Naive thymus-derived CD4-positive, alpha-beta T cell (primary cell): ENCODE measurements around the gene PTPRG. TPM values are rescaled to one million over a fixed set of nuclear protein-coding genes. Genes with fewer than 3 reads are reported as not detected.

Experiments used
- ATAC-seq: fragments of 150-1000 bp; cut with Tn5 transposase; 2 replicates; pipeline ENCODE4 v1.10.0; 2021; ENCODE audit warnings: mild to moderate bottlenecking, moderate library complexity
- CTCF ChIA-PET: fragments of 350-600 bp; sonication (Branson Sonifier 250); formaldehyde crosslinking; loops from one replicate; lab custom pipeline; 2021; ENCODE audit warnings: antibody characterized with exemption; lab: Charles Lee
- POLR2A ChIA-PET: fragments of 350-600 bp; sonication (Branson Sonifier 250); formaldehyde crosslinking; loops from one replicate; lab custom pipeline; 2021; ENCODE audit warnings: antibody characterized with exemption, inconsistent platforms; lab: Charles Lee
- DNase-seq, 9 donors: peaks; one replicate each; pipeline versions ENCODE4 v3.0.0 to v3.0.0-alpha.2; 2020 to 2022; ENCODE audit warnings: mixed read lengths in 1 of 9
- H3K27ac ChIP-seq: one replicate; pipeline ENCODE4 v1.7.0; 2013; ENCODE audit warnings: mild to moderate bottlenecking, low read depth, low read length, moderate library complexity
- H3K27me3 ChIP-seq, 2 donors: one replicate each; pipeline ENCODE4 v1.7.0; 2013; ENCODE audit warnings: low read length in 2 of 2, mild to moderate bottlenecking in 2 of 2, moderate library complexity in 2 of 2; ENCODE audit not compliant: control insufficient read depth in 2 of 2, insufficient read depth in 2 of 2
- H3K36me3 ChIP-seq, 3 experiments: 1 replicate in 2 of 3; 2 replicates in 1 of 3; pipeline ENCODE4 v1.7.0; 2013; ENCODE audit warnings: low read length in 3 of 3, mild to moderate bottlenecking in 3 of 3, moderate library complexity in 1 of 3; ENCODE audit not compliant: insufficient read depth in 3 of 3, control insufficient read depth in 2 of 3
- H3K4me1 ChIP-seq, 2 donors: one replicate each; pipeline ENCODE4 v1.7.0; 2013; ENCODE audit warnings: low read length in 2 of 2, mild to moderate bottlenecking in 2 of 2, moderate library complexity in 1 of 2; ENCODE audit not compliant: control insufficient read depth in 2 of 2, insufficient read depth in 2 of 2
- H3K4me3 ChIP-seq: 2 replicates; pipeline ENCODE4 v1.7.0; 2013; ENCODE audit warnings: mild to moderate bottlenecking, low read length
- H3K9me3 ChIP-seq, 3 experiments: 1 replicate in 2 of 3; 2 replicates in 1 of 3; pipeline ENCODE4 v1.7.0; 2013; ENCODE audit warnings: low read length in 3 of 3; ENCODE audit not compliant: control insufficient read depth in 2 of 3
- H3K27ac Mint-ChIP-seq, 9 donors: one replicate each; pipeline ENCODE4 v1.8.0; 2020 to 2022; ENCODE audit warnings: mixed read lengths in 9 of 9, mild to moderate bottlenecking in 8 of 9, moderate library complexity in 5 of 9, inconsistent platforms in 2 of 9
- H3K27me3 Mint-ChIP-seq, 5 donors: one replicate each; pipeline ENCODE4 v1.8.0; 2021 to 2022; ENCODE audit warnings: mixed read lengths in 5 of 5, mild to moderate bottlenecking in 1 of 5
- H3K36me3 Mint-ChIP-seq, 5 donors: one replicate each; pipeline ENCODE4 v1.8.0; 2020 to 2022; ENCODE audit warnings: mixed read lengths in 5 of 5, mild to moderate bottlenecking in 3 of 5, inconsistent platforms in 1 of 5
- H3K4me1 Mint-ChIP-seq, 7 donors: one replicate each; pipeline ENCODE4 v1.8.0; 2020 to 2022; ENCODE audit warnings: mixed read lengths in 7 of 7, mild to moderate bottlenecking in 3 of 7, inconsistent platforms in 1 of 7
- H3K4me3 Mint-ChIP-seq, 10 donors: one replicate each; pipeline ENCODE4 v1.8.0; 2020 to 2022; ENCODE audit warnings: mild to moderate bottlenecking in 10 of 10, mixed read lengths in 10 of 10, moderate library complexity in 6 of 10, inconsistent platforms in 2 of 10
- H3K9me3 Mint-ChIP-seq, 11 donors: one replicate each; pipeline ENCODE4 v1.8.0; 2020 to 2022; ENCODE audit warnings: mixed read lengths in 11 of 11, mild to moderate bottlenecking in 4 of 11, inconsistent platforms in 1 of 11, moderate library complexity in 1 of 11
- intact Hi-C, 2 donors: fragments of 100-400 bp; cut with micrococcal nuclease; formaldehyde crosslinking; loops; one replicate each; pipeline ENCODE4 v1.15.1; 2023
- polyA plus RNA-seq, 2 donors: library from polyadenylated mRNA; unstranded; fragments of 300-500 nt; fragmentation: Illumina TruSeq; gene quantifications; one replicate each; pipeline ENCODE4 v1.2.3, GENCODE V29; 2021
- total RNA-seq, 6 experiments: library from RNA in 5 of 6; stranded (reverse) in 5 of 6; gene quantifications; 1 replicate in 5 of 6; 2 replicates in 1 of 6; pipeline ENCODE4 v1.2.3 and lab custom pipeline; 2021 to 2026

Gene PTPRG
- total and polyA plus RNA-seq, 7 experiments from 2014 or later = 0.17 to 1.7 TPM; not detected in 5

DNA sequence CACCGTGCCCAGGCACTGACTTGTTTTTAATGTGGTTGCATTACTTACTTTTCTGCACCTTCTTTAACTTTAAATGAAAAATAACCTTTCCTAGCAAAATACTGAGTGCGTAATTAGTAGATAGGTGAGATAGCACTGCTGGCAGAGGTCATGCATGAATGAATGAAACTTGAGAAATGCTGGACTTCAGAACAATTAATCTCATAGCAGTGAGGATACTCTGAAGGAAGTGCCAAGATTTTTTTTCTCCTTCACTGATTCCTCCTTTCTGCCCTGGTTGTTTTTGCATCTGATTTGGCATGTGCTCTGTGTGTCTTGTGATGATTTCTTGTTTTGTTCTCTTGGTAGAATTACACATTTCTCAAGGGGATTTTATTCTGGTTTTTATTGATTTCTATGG lies 378.9 kb downstream of the PTPRG start:
- no peaks in the 10 kb centered on the region for H3K4me1 ChIP-seq
- ChIA-PET POLR2A (no interaction called here), CTCF (no interaction called here)
- H3K36me3 ChIP-seq = no peaks in the 10 kb centered on the region
- H3K9me3 ChIP-seq = no peaks in the 10 kb centered on the region
- peaks cover 0 to 1% (median 0%) of the 10 kb centered on the region in 5 donors for H3K36me3 Mint-ChIP-seq
- DNase-seq (no peak), ATAC-seq (no peak)
- H3K4me1 Mint-ChIP-seq = no peaks in the 10 kb centered on the region
- no peak overlapping the region for H3K4me3 Mint-ChIP-seq
- no peak overlapping the region for H3K27ac Mint-ChIP-seq
- intact Hi-C loops = no loop called here
- H3K9me3 Mint-ChIP-seq = peaks cover 0 to 5% (median 2%) of the 10 kb centered on the region in 11 donors
- H3K27me3 ChIP-seq = no peaks in the 10 kb centered on the region
- peaks cover 0 to 15% (median 5%) of the 10 kb centered on the region in 5 donors for H3K27me3 Mint-ChIP-seq
- no peak overlapping the region for H3K27ac ChIP-seq
- H3K4me3 ChIP-seq = no peak overlapping the region

DNA sequence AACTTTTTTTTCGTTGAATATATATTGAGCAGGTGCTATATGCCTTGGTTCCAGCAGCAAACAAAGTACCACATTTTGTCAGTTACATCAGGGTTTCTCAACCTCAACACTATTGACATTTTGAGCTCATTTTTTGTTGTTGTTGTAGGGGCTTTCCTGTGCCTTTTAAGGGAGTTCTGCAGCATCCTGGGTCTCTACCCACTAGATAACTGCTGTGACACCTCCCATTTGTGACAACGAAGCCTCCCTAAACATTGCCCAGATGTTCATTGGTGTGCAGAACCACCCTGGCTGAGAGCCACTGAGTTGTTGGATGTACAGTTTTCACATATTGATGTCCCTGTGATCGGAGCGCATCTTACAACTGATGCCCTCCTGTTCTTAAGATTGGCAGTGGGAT lies 382.6 kb downstream of the PTPRG start:
- Mint-ChIP-seq H3K27me3 (peaks cover 0 to 14% (median 7%) of the 10 kb centered on the region in 5 donors), H3K4me3 (no peak overlapping the region), H3K36me3 (no peaks in the 10 kb centered on the region), H3K9me3 (peaks cover 0 to 5% (median 3%) of the 10 kb centered on the region in 11 donors), H3K4me1 (peaks cover 0 to 2% (median 0%) of the 10 kb centered on the region in 7 donors), H3K27ac (no peak overlapping the region)
- ChIA-PET POLR2A (no interaction called here), CTCF (no interaction called here)
- no peak for ATAC-seq
- intact Hi-C loops = no loop called here
- Histone ChIP-seq H3K27ac (no peak overlapping the region), H3K27me3 (no peaks in the 10 kb centered on the region), H3K4me3 (no peak overlapping the region), H3K36me3 (no peaks in the 10 kb centered on the region), H3K4me1 (no peaks in the 10 kb centered on the region), H3K9me3 (no peaks in the 10 kb centered on the region)
- no peak for DNase-seq

DNA sequence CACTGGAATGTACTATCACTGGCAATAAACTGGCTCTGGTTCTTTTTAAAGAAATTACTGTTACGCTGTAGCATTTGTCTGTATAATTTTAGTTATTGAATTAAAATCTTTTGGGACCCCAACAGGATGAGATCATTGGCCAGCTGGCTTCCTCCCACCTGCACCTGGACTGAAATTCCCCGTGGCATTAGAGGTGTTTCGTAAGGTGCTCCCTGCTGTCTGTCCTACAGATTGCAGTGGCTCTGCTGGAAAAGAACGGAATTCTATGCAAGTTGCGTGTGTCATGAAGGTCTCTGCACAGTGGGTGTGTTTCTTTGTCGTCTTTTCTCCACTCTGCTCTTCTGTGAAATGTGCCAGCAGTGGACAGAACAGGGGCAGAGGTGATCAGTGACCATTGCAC lies 383.4 kb downstream of the PTPRG start:
- Histone ChIP-seq H3K4me3 (no peak overlapping the region), H3K27me3 (no peaks in the 10 kb centered on the region), H3K9me3 (no peaks in the 10 kb centered on the region), H3K36me3 (no peaks in the 10 kb centered on the region), H3K4me1 (no peaks in the 10 kb centered on the region), H3K27ac (no peak overlapping the region)
- ChIA-PET POLR2A (no interaction called here), CTCF (no interaction called here)
- intact Hi-C loops = no loop called here
- Mint-ChIP-seq H3K27me3 (peaks cover 0 to 14% (median 7%) of the 10 kb centered on the region in 5 donors), H3K9me3 (peaks cover 0 to 5% (median 3%) of the 10 kb centered on the region in 11 donors), H3K27ac (no peak overlapping the region), H3K4me1 (peaks cover 0 to 2% (median 0%) of the 10 kb centered on the region in 7 donors), H3K4me3 (no peak overlapping the region), H3K36me3 (no peaks in the 10 kb centered on the region)
- DNase-seq (no peak), ATAC-seq (no peak)

DNA sequence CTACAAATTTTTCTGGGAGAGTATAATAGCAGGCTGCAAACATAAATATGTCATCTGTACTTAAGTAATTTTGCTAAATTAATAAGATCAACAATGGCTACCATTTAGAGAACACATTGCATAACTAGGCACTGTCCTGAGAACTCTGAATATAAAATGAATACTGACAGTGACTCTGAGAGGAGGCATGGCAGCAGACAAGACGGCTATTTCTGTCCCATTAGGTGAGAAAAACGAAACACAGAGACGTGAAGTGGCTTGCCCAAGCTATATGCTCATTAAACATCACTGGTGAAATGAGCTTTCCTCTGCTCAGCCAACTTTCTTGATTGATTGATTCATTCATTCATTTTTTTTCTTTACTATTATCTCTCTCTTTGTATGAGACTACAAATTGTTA lies 384.3 kb downstream of the PTPRG start:
- intact Hi-C loops = no loop called here
- H3K4me1 Mint-ChIP-seq = peaks cover 0 to 2% (median 0%) of the 10 kb centered on the region in 7 donors
- Histone ChIP-seq H3K9me3 (no peaks in the 10 kb centered on the region), H3K36me3 (no peaks in the 10 kb centered on the region), H3K27me3 (no peaks in the 10 kb centered on the region), H3K4me3 (no peak overlapping the region), H3K4me1 (no peaks in the 10 kb centered on the region), H3K27ac (no peak overlapping the region)
- no peak for DNase-seq
- no peak for ATAC-seq
- H3K9me3 Mint-ChIP-seq = peaks cover 0 to 5% (median 3%) of the 10 kb centered on the region in 11 donors
- H3K27me3 Mint-ChIP-seq = peaks cover 0 to 13% (median 7%) of the 10 kb centered on the region in 5 donors
- no peak overlapping the region for H3K27ac Mint-ChIP-seq
- no peaks in the 10 kb centered on the region for H3K36me3 Mint-ChIP-seq
- no peak overlapping the region for H3K4me3 Mint-ChIP-seq
- ChIA-PET POLR2A (no interaction called here), CTCF (no interaction called here)

DNA sequence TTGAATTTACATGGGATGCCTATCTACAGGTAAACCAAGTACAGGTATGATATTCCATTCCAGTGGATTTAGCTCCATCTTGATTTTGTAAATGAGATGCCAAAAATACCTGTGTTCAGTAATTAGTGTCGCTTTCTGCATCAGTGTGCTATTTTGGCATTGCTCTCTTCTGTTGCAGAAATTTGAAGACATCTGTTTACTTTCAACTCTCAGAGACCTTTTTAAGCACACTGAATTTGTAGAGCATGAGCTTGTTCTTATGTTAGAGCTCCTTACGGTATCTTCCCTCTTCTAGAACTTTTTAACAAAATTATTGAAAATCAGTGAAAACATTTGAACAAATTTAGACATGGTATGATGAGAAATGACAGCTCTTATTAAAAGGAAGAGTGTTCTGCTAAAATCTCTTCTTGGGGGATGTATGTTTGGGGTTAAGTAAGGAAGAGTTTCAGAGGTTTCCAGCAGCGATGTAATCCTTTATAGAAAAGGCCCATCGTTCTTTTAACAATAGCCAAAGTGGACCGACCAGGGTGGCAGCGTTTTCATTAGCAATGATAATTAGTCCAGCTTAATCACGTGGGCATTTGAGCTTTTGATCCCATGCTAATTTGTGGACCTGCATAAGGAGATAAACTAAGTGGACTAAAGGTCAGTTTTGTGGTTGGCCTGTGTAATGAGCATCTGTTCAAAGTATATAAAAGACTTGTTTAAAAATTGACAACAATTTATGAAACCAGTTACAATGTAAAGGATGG lies 385.4 kb downstream of the PTPRG start:
- H3K4me1 ChIP-seq = no peaks in the 10 kb centered on the region
- no peak overlapping the region for H3K27ac ChIP-seq
- H3K9me3 Mint-ChIP-seq = peaks cover 0 to 5% (median 3%) of the 10 kb centered on the region in 11 donors
- CTCF ChIA-PET = no interaction called here
- no peaks in the 10 kb centered on the region for H3K36me3 ChIP-seq
- H3K9me3 ChIP-seq = no peaks in the 10 kb centered on the region
- intact Hi-C loops = no loop called here
- POLR2A ChIA-PET = no interaction called here
- H3K27me3 ChIP-seq = no peaks in the 10 kb centered on the region
- no peak overlapping the region for H3K4me3 Mint-ChIP-seq
- H3K27me3 Mint-ChIP-seq = peaks cover 0 to 12% (median 7%) of the 10 kb centered on the region in 5 donors
- H3K27ac Mint-ChIP-seq = no peak overlapping the region
- H3K4me1 Mint-ChIP-seq = peaks cover 0 to 2% (median 0%) of the 10 kb centered on the region in 7 donors
- DNase-seq (no peak), ATAC-seq (no peak)
- no peaks in the 10 kb centered on the region for H3K36me3 Mint-ChIP-seq
- no peak overlapping the region for H3K4me3 ChIP-seq

DNA sequence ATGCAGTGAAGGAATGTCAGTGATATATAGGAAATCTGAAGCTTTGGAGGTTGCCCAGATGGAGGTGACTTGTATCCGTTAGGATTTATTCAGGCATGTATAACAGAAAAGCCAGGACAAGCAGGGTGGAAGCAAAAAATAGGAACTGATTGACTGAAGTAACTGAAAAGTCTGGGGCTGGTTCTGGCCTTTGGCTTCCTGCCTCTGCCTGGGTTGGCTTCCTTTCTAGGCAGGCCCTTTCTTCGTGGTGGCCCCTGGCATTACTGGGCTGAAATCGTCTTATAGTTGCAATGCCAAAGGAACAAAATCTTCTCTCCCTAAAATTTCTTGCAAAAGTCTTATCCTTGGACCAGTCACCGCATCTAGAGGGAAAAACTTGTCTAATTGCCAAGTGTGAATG lies 386.1 kb downstream of the PTPRG start:
- Mint-ChIP-seq H3K4me1 (peaks cover 0 to 2% (median 0%) of the 10 kb centered on the region in 7 donors), H3K9me3 (peaks cover 0 to 5% (median 3%) of the 10 kb centered on the region in 11 donors), H3K36me3 (no peaks in the 10 kb centered on the region), H3K27me3 (peaks cover 0 to 12% (median 7%) of the 10 kb centered on the region in 5 donors), H3K27ac (no peak overlapping the region), H3K4me3 (no peak overlapping the region)
- DNase-seq (no peak), ATAC-seq (no peak)
- H3K36me3 ChIP-seq = no peaks in the 10 kb centered on the region
- H3K4me1 ChIP-seq = no peaks in the 10 kb centered on the region
- no peaks in the 10 kb centered on the region for H3K9me3 ChIP-seq
- CTCF ChIA-PET = no interaction called here
- intact Hi-C loops = no loop called here
- no peak overlapping the region for H3K4me3 ChIP-seq
- no peaks in the 10 kb centered on the region for H3K27me3 ChIP-seq
- H3K27ac ChIP-seq = no peak overlapping the region
- POLR2A ChIA-PET = no interaction called here
